ENCODE results near the gene BACE1-AS.
"Not testable (repeated sequence)": the region's sequence is repeated elsewhere in the genome, so short reads cannot be mapped to it uniquely, and the experiment has no call there.

BACE1-AS gene

GRCh38 chr11:117295438-117296137 lies 4.4 kb downstream of the BACE1-AS start:
- no peak for DNase-seq

- no peak for DNase-seq
Measured at GRCh38 chr11:117296881-117297280, 5.7 kb downstream of the BACE1-AS start.

GRCh38 chr11:117298195-117298594 lies 7.0 kb downstream of the BACE1-AS start:
- no peak for DNase-seq

GRCh38 chr11:117299351-117300282 lies 8.5 kb downstream of the BACE1-AS start:
- DNase-seq, result no peak

GRCh38 chr11:117300283-117300663 lies 9.1 kb downstream of the BACE1-AS start:
- DNase-seq, result no peak

GRCh38 chr11:117300773-117301172 lies 9.6 kb downstream of the BACE1-AS start:
- no peak for DNase-seq

- DNase-seq, result no peak
Measured at GRCh38 chr11:117302228-117302627, 11.1 kb downstream of the BACE1-AS start.

- DNase-seq, result no peak
Measured at GRCh38 chr11:117303101-117303500, 12.0 kb downstream of the BACE1-AS start.

- DNase-seq, result no peak
Measured at GRCh38 chr11:117303646-117304315, 12.6 kb downstream of the BACE1-AS start.

- no peak for DNase-seq
Measured at GRCh38 chr11:117305145-117305544, 14.0 kb downstream of the BACE1-AS start.

GRCh38 chr11:117309310-117309709 lies 18.2 kb downstream of the BACE1-AS start:
- no peak for DNase-seq

- no peak for DNase-seq
Measured at GRCh38 chr11:117313091-117313490, 21.9 kb downstream of the BACE1-AS start.

- DNase-seq, result no peak
Measured at GRCh38 chr11:117313828-117314768, 23.0 kb downstream of the BACE1-AS start.

GRCh38 chr11:117314840-117315239 lies 23.7 kb downstream of the BACE1-AS start:
- DNase-seq, result no peak

- no peak for DNase-seq
Measured at GRCh38 chr11:117315285-117316196, 24.4 kb downstream of the BACE1-AS start.

- peak; percentile 13 for DNase-seq
Measured at GRCh38 chr11:117316197-117316961, 25.2 kb downstream of the BACE1-AS start, which contains the start of gene BACE1. BACE1 (minus strand) TSS chr11:117316256; CDS start chr11:117315795, 461 bp downstream.

- no peak for DNase-seq
Measured at GRCh38 chr11:117318738-117319137, 27.6 kb downstream of the BACE1-AS start.

GRCh38 chr11:117319214-117319840 lies 28.2 kb downstream of the BACE1-AS start:
- no peak for DNase-seq

GRCh38 chr11:117327255-117327566 lies 36.1 kb downstream of the BACE1-AS start:
- DNase-seq, result not testable (repeated sequence)

All from CD4-positive, alpha-beta T cell treated with Interleukin-17A for 1 hour (primary cell).